ENCODE data around the gene ARL6.

Gene ARL6, protein sequence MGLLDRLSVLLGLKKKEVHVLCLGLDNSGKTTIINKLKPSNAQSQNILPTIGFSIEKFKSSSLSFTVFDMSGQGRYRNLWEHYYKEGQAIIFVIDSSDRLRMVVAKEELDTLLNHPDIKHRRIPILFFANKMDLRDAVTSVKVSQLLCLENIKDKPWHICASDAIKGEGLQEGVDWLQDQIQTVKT

DNA sequence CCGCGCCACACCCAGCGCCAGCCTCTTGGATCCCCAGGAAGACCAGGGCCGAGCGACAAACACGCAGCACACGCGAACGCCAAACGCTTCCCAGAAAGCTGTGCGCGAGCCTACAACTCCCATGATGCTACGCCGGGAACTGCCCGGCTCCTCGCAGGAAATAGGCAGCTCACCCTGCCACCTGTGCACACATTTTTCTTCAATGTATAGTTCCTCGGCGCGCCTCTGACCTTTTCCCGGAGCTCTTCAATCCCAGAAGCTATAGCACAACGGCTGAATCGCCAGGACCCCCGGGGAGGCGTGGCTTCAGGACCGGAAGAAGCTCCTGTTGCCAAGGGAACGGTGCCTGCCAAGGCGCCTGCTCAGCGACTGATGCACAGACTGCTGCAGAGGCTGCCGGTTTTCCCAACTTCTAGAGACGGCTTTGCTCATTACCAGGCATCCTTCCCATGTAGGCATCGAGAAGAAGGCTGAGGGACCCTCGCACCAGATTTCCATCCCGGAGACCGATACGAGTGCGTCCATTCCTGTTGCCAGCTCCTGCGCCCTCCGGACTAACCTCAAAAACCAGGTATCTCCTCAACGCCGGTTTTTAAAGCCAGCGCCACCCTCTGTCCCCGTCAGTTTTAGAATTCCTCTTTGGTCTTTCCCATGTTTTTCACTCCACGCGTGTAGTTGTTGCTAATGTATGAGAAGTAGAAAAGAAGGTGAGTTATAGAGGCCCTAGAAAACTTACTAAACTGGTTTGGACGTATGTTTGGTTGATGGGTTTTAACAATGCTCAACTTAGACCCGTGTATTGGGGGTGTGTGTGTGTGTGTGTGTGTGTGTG, at the start of gene ARL6:
Gene ARL6 (plus strand): TSS at position 352 of the 832 bp plus-strand sequence. CDS start 3,350 bp downstream, outside the sequence.
- POLR2A ChIA-PET = interaction anchor here (0.8 to 1.4 kb wide), 3 partner anchors 8 to 369 kb away, joined by 3 to 4 read pairs (median 3); partner anchors contain the start of gene CRYBG3
- peaks cover 7% of the 10 kb centered on the region for H3K4me1 ChIP-seq (ENCODE audit: control insufficient read depth, insufficient read depth, low read length)
- H3K27ac ChIP-seq (ENCODE audit: extremely low read depth, low read depth, low read length) = peak within 1 kb of the TSS; percentile 70
- CTCF ChIA-PET = interaction anchor here (0.6 to 0.9 kb wide), 5 partner anchors 16 to 1702 kb away, joined by 3 to 4 read pairs (median 3); no protein-coding TSS in a partner anchor
- peak within 1 kb of the TSS; percentile 82 for H3K4me3 ChIP-seq (ENCODE audit: low read depth, low read length)
- peaks cover 0 to 3% of the 10 kb centered on the region in 2 experiments; a peak in 1 of 3 replicates for H3K36me3 ChIP-seq (ENCODE audit: control insufficient read depth in 2 of 2, insufficient read depth in 1 of 2, low read length in 2 of 2)
- no peaks in the 10 kb centered on the region for H3K9me3 ChIP-seq (ENCODE audit: control insufficient read depth, insufficient read depth, low read depth, low read length)
- TF ChIP-seq, protein P1, sequence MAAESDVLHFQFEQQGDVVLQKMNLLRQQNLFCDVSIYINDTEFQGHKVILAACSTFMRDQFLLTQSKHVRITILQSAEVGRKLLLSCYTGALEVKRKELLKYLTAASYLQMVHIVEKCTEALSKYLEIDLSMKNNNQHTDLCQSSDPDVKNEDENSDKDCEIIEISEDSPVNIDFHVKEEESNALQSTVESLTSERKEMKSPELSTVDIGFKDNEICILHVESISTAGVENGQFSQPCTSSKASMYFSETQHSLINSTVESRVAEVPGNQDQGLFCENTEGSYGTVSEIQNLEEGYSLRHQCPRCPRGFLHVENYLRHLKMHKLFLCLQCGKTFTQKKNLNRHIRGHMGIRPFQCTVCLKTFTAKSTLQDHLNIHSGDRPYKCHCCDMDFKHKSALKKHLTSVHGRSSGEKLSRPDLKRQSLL (tag by site-specific recombination; IDR thresholded peaks at IDR 0.05) = no peak
- TF ChIP-seq ZNF239 (tag by site-specific recombination; IDR thresholded peaks at IDR 0.05) (no peak), ZNF292 (tag by site-specific recombination; IDR thresholded peaks at IDR 0.05; ENCODE audit: borderline replicate concordance, low read depth) (no peak), ZNF626 (tag by site-specific recombination; IDR thresholded peaks at IDR 0.05) (no peak), ZBTB7A (tag by site-specific recombination; IDR thresholded peaks at IDR 0.05; ENCODE audit: low read depth) (no peak), ZSCAN16 (tag by site-specific recombination; IDR thresholded peaks at IDR 0.05) (no peak), ZSCAN30 (tag by site-specific recombination; IDR thresholded peaks at IDR 0.05) (no peak), ZFP37 (tag by site-specific recombination; IDR thresholded peaks at IDR 0.05) (no peak), ZNF248 (tag by site-specific recombination; IDR thresholded peaks at IDR 0.05) (no peak), ZNF404 (tag by site-specific recombination; IDR thresholded peaks at IDR 0.05) (no peak), ZNF501 (tag by site-specific recombination; IDR thresholded peaks at IDR 0.05) (no peak), ZBTB48 (tag by site-specific recombination; IDR thresholded peaks at IDR 0.05) (no peak), ZNF514 (tag by site-specific recombination; IDR thresholded peaks at IDR 0.05) (no peak), ZNF670 (tag by site-specific recombination; IDR thresholded peaks at IDR 0.05; ENCODE audit: low read depth) (no peak), ZNF473 (tag by site-specific recombination; IDR thresholded peaks at IDR 0.05) (no peak), ZBTB8A (tag by site-specific recombination; IDR thresholded peaks at IDR 0.05) (peak; percentile 30; the same call in 1 of the 2 replicates), ZNF677 (tag by site-specific recombination; IDR thresholded peaks at IDR 0.05) (no peak; the same call in 1 of the 2 replicates), TRIM28 (IDR thresholded peaks at IDR 0.05; ENCODE audit: borderline replicate concordance, low read length) (no peak), ZNF585B (tag by site-specific recombination; IDR thresholded peaks at IDR 0.05) (no peak), ZNF302 (tag by site-specific recombination; IDR thresholded peaks at IDR 0.05; ENCODE audit: low read depth) (no peak)
- TF ChIP-seq, protein P2, sequence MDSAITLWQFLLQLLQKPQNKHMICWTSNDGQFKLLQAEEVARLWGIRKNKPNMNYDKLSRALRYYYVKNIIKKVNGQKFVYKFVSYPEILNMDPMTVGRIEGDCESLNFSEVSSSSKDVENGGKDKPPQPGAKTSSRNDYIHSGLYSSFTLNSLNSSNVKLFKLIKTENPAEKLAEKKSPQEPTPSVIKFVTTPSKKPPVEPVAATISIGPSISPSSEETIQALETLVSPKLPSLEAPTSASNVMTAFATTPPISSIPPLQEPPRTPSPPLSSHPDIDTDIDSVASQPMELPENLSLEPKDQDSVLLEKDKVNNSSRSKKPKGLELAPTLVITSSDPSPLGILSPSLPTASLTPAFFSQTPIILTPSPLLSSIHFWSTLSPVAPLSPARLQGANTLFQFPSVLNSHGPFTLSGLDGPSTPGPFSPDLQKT (IDR thresholded peaks at IDR 0.05; ENCODE audit: borderline replicate concordance, low read depth, low read length) = no peak; the same call in 1 of the 2 replicates
- TF ChIP-seq, protein P3, sequence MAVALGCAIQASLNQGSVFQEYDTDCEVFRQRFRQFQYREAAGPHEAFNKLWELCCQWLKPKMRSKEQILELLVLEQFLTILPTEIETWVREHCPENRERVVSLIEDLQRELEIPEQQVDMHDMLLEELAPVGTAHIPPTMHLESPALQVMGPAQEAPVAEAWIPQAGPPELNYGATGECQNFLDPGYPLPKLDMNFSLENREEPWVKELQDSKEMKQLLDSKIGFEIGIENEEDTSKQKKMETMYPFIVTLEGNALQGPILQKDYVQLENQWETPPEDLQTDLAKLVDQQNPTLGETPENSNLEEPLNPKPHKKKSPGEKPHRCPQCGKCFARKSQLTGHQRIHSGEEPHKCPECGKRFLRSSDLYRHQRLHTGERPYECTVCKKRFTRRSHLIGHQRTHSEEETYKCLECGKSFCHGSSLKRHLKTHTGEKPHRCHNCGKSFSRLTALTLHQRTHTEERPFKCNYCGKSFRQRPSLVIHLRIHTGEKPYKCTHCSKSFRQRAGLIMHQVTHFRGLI (tag by site-specific recombination; IDR thresholded peaks at IDR 0.05) = no peak
- TF ChIP-seq, protein P4, sequence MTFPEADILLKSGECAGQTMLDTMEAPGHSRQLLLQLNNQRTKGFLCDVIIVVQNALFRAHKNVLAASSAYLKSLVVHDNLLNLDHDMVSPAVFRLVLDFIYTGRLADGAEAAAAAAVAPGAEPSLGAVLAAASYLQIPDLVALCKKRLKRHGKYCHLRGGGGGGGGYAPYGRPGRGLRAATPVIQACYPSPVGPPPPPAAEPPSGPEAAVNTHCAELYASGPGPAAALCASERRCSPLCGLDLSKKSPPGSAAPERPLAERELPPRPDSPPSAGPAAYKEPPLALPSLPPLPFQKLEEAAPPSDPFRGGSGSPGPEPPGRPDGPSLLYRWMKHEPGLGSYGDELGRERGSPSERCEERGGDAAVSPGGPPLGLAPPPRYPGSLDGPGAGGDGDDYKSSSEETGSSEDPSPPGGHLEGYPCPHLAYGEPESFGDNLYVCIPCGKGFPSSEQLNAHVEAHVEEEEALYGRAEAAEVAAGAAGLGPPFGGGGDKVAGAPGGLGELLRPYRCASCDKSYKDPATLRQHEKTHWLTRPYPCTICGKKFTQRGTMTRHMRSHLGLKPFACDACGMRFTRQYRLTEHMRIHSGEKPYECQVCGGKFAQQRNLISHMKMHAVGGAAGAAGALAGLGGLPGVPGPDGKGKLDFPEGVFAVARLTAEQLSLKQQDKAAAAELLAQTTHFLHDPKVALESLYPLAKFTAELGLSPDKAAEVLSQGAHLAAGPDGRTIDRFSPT (tag by site-specific recombination; IDR thresholded peaks at IDR 0.05) = no peak
- TF ChIP-seq, protein P5, sequence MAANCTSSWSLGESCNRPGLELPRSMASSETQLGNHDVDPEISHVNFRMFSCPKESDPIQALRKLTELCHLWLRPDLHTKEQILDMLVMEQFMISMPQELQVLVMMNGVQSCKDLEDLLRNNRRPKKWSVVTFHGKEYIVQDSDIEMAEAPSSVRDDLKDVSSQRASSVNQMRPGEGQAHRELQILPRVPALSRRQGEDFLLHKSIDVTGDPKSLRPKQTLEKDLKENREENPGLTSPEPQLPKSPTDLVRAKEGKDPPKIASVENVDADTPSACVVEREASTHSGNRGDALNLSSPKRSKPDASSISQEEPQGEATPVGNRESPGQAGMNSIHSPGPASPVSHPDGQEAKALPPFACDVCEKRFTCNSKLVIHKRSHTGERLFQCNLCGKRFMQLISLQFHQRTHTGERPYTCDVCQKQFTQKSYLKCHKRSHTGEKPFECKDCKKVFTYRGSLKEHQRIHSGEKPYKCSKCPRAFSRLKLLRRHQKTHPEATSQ (tag by site-specific recombination; IDR thresholded peaks at IDR 0.05) = no peak
- TF ChIP-seq, protein P6, sequence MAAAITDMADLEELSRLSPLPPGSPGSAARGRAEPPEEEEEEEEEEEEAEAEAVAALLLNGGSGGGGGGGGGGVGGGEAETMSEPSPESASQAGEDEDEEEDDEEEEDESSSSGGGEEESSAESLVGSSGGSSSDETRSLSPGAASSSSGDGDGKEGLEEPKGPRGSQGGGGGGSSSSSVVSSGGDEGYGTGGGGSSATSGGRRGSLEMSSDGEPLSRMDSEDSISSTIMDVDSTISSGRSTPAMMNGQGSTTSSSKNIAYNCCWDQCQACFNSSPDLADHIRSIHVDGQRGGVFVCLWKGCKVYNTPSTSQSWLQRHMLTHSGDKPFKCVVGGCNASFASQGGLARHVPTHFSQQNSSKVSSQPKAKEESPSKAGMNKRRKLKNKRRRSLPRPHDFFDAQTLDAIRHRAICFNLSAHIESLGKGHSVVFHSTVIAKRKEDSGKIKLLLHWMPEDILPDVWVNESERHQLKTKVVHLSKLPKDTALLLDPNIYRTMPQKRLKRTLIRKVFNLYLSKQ (tag by site-specific recombination; IDR thresholded peaks at IDR 0.05; ENCODE audit: borderline replicate concordance) = no peak

All from HEK293 (cell line).